K562 (cell line): ENCODE measurements around the gene SLC38A8. TPM values are rescaled to one million over a fixed set of nuclear protein-coding genes. Genes with fewer than 3 reads are reported as not detected.

ENCODE experiments used
- ATAC-seq: fragments of 200-7000 bp; cut with Tn5 transposase; 3 replicates; pipeline ENCODE4 v1.9.1; 2020; ENCODE audit warnings: moderate library complexity
- BruUV-seq: library from RNA; stranded (reverse); fragments of 400-500 nt; replicated peaks from 2 replicates; lab custom pipeline; 2021; lab: Mats Ljungman, UMichigan
- CTCF ChIA-PET: fragments of 300-600 bp; formaldehyde crosslinking; extraction: SDS; loops from one replicate; lab custom pipeline; 2021; ENCODE audit warnings: low intra/inter-chr PET ratio; lab: Yijun Ruan, JAX
- POLR2A ChIA-PET: fragments of 300-600, 350-650 bp; sonication (Branson Sonifier 250); formaldehyde crosslinking; extraction: SDS; loops from one replicate; lab custom pipeline; 2021; ENCODE audit warnings: antibody characterized with exemption, inconsistent platforms; lab: Yijun Ruan, JAX
- DNase-seq, 4 experiments: peaks; one replicate each; pipeline versions ENCODE4 v3.0.0 to v3.0.0-alpha.2; 2011 to 2018; ENCODE audit warnings: low spot score in 3 of 4, mixed read lengths in 3 of 4; ENCODE audit errors: extremely low read depth in 1 of 4
- FAIRE-seq: peaks from 2 replicates; lab custom pipeline; 2011; peaks lifted over from hg19 to GRCh38; lab: Jason Lieb, UNC
- H2AFZ ChIP-seq: 2 replicates; pipeline ENCODE4 v1.6.0; 2011; ENCODE audit warnings: low read depth, low read length, control low read depth, inconsistent platforms
- H3K27ac ChIP-seq: fragments of 200-600 bp; 3 replicates; pipeline ENCODE4 v1.8.0; 2011; ENCODE audit warnings: low read depth, mild to moderate bottlenecking, control low read depth, inconsistent platforms, low read length, moderate library complexity, mixed read lengths; ENCODE audit errors: extremely low read depth
- H3K27me3 ChIP-seq, 2 experiments: fragments of 300-600 bp in 1 of 2; 2 replicates in 1 of 2; 3 replicates in 1 of 2; pipeline versions ENCODE4 v1.6.0 to v1.8.0; 2011; ENCODE audit warnings: inconsistent platforms in 2 of 2, low read length in 2 of 2, mild to moderate bottlenecking in 1 of 2, mixed read lengths in 1 of 2, moderate library complexity in 1 of 2; ENCODE audit not compliant: control insufficient read depth in 2 of 2, insufficient read depth in 2 of 2
- H3K36me3 ChIP-seq: fragments of 300-600 bp; 3 replicates; pipeline ENCODE4 v1.8.0; 2011; ENCODE audit warnings: mild to moderate bottlenecking, low read length, inconsistent platforms; ENCODE audit not compliant: control insufficient read depth, insufficient read depth
- H3K4me1 ChIP-seq, 2 experiments: fragments of 200-600 bp in 1 of 2; replicated peaks in 1 of 2; 2 replicates in 1 of 2; 3 replicates in 1 of 2; pipeline versions ENCODE4 v1.5.1 to v1.8.0; 2011; ENCODE audit warnings: inconsistent platforms in 2 of 2, low read length in 2 of 2, mild to moderate bottlenecking in 1 of 2, mixed read lengths in 1 of 2, moderate library complexity in 1 of 2; ENCODE audit not compliant: control insufficient read depth in 2 of 2, insufficient read depth in 2 of 2
- H3K4me2 ChIP-seq: 2 replicates; pipeline ENCODE4 v1.6.1; 2011; ENCODE audit warnings: low read length, control low read depth, inconsistent platforms, mixed read lengths; ENCODE audit not compliant: insufficient read depth
- H3K4me3 ChIP-seq: fragments of 200-600 bp; sonication (generic), shearing (Covaris generic); 2 replicates; pipeline ENCODE4 v1.5.1; 2016; ENCODE audit warnings: control low read depth, inconsistent platforms
- H3K79me2 ChIP-seq: fragments of 200-600 bp; 3 replicates; pipeline ENCODE4 v1.8.0; 2011; ENCODE audit warnings: low read length, inconsistent platforms; ENCODE audit not compliant: control insufficient read depth, insufficient read depth
- H3K9ac ChIP-seq, 2 experiments: 2 replicates each; pipeline versions ENCODE4 v1.6.0 to v1.6.1; 2011; ENCODE audit warnings: low read depth in 2 of 2, low read length in 2 of 2, control low read depth in 1 of 2, inconsistent platforms in 1 of 2, mild to moderate bottlenecking in 1 of 2, mixed read lengths in 1 of 2; ENCODE audit not compliant: insufficient read depth in 1 of 2
- H3K9me1 ChIP-seq: one replicate; pipeline ENCODE4 v1.6.0; 2011; ENCODE audit warnings: inconsistent platforms, mild to moderate bottlenecking, low read length, moderate library complexity; ENCODE audit not compliant: control insufficient read depth, insufficient read depth
- H3K9me3 ChIP-seq: replicated peaks from 2 replicates; pipeline ENCODE4 v1.5.1; 2011; ENCODE audit warnings: low read depth, low read length, inconsistent platforms; ENCODE audit not compliant: control insufficient read depth, insufficient read depth
- H4K20me1 ChIP-seq: replicated peaks from 2 replicates; pipeline ENCODE4 v1.6.1; 2011; ENCODE audit warnings: low read length, inconsistent platforms, mixed read lengths; ENCODE audit not compliant: control insufficient read depth, insufficient read depth
- FOXA3 ChIP-seq, 2 experiments: fragments of 450-650 bp in 1 of 2; sonication (generic) in 1 of 2; formaldehyde crosslinking; IDR thresholded peaks in 1 of 2; conservative IDR thresholded peaks in 1 of 2; 2 replicates each; pipeline versions ENCODE4 v1.4.0 to v1.8.0; 2020 to 2022; ENCODE audit warnings: mild to moderate bottlenecking in 2 of 2, missing genetic modification reagents in 1 of 2
- KAT7 ChIP-seq: sonication (generic); formaldehyde crosslinking; IDR thresholded peaks from 2 replicates; pipeline ENCODE4 v1.8.0; 2022; ENCODE audit warnings: missing genetic modification reagents, mild to moderate bottlenecking, borderline replicate concordance
- NELFE ChIP-seq: IDR thresholded peaks from 2 replicates; pipeline ENCODE4 v1.6.1; 2011; ENCODE audit warnings: mild to moderate bottlenecking; ENCODE audit not compliant: insufficient read depth, insufficient read length
- POLR2G ChIP-seq: fragments of 200-400 bp; formaldehyde crosslinking; IDR thresholded peaks from 2 replicates; pipeline ENCODE4 v1.6.1; 2017; ENCODE audit warnings: low read depth, mild to moderate bottlenecking, antibody characterized with exemption, low read length, moderate library complexity
- WGBS: fragments of 100-300 bp; shearing (Covaris generic); methylation state at CpG from one replicate; pipeline ENCODE4 v1.1.6; 2016; ENCODE audit warnings: low coverage, mixed read lengths; ENCODE audit not compliant: insufficient coverage; ENCODE audit errors: missing lambda C conversion rate; 5-methylcytosine and 5-hydroxymethylcytosine counted together
- in situ Hi-C: fragments of 300-500 bp; cut with MboI; formaldehyde crosslinking; loops from 4 replicates; pipeline ENCODE4 v1.15.0; 2018; ENCODE audit warnings: inconsistent platforms, mixed read lengths
- intact Hi-C: fragments of 100-400 bp; cut with micrococcal nuclease; formaldehyde crosslinking; loops from 2 replicates; pipeline ENCODE4 v1.14.2; 2022
- polyA plus RNA-seq, 8 experiments: library from polyadenylated mRNA; depleted of rRNA in 4 of 8; stranded (reverse) in 5 of 8; unstranded in 3 of 8; fragments of >200 nt; fragmentation: Nextera tagmentation in 2 of 8; fragmentation: Illumina TruSeq in 1 of 8; extraction: Ambion mirVana in 2 of 8; extraction: Trizol in 1 of 8; gene quantifications; 2 replicates each; pipeline versions ENCODE4 v1.2.1 to v1.2.3, GENCODE V29; 2011 to 2014; ENCODE audit warnings: inconsistent platforms in 1 of 8, missing spikeins in 1 of 8
- total RNA-seq, 7 experiments: library from RNA; depleted of rRNA in 6 of 7; stranded (reverse); fragments of >200 nt in 6 of 7; fragmentation: Illumina TruSeq in 2 of 7; extraction: Trizol in 2 of 7; gene quantifications; 2 replicates each; pipeline versions ENCODE4 v1.2.1 to v1.2.3, GENCODE V29; 2011 to 2021; ENCODE audit warnings: low replicate concordance in 1 of 7

Gene SLC38A8
- total and polyA plus RNA-seq, 9 of the 15 experiments (the other 6 are each of a cell fraction or from before 2014, with no cell fraction given) = 0.28 TPM; not detected in 8

DNA sequence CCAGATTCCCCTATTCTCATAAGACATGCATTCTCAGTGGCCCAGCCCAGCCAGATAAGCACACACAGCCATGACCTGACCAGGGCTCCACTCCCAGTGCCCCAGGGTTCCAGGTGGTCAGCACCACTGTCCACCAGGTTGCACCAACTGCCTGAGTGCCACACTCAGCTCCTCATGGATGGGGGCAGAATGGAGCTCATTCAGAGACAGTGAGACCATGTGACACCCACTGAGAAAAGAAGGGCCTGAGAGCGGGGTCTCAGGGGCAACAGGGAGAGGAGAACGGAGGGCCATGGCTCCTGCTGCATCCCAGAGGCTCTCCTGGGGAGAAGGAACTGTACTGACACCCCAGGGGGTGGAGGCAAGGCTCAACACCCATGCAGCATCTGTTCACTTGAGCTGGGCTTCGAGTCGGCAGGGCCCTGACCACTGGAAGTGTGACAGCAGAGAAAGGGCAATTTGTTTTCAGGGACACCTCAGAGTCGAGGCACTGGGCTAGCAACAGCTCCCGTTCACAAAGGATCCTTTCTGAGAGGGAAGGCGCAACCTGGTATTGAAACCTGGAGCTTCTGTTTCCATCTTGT, 18.7 kb upstream of the SLC38A8 start (continued):
- TF ChIP-seq FOXA3 (CRISPR knock-in tag; conservative IDR thresholded peaks at IDR 0.05 in 1 of 2, IDR thresholded peaks at IDR 0.05 in 1 of 2) (no peak), NELFE (no peak)

DNA sequence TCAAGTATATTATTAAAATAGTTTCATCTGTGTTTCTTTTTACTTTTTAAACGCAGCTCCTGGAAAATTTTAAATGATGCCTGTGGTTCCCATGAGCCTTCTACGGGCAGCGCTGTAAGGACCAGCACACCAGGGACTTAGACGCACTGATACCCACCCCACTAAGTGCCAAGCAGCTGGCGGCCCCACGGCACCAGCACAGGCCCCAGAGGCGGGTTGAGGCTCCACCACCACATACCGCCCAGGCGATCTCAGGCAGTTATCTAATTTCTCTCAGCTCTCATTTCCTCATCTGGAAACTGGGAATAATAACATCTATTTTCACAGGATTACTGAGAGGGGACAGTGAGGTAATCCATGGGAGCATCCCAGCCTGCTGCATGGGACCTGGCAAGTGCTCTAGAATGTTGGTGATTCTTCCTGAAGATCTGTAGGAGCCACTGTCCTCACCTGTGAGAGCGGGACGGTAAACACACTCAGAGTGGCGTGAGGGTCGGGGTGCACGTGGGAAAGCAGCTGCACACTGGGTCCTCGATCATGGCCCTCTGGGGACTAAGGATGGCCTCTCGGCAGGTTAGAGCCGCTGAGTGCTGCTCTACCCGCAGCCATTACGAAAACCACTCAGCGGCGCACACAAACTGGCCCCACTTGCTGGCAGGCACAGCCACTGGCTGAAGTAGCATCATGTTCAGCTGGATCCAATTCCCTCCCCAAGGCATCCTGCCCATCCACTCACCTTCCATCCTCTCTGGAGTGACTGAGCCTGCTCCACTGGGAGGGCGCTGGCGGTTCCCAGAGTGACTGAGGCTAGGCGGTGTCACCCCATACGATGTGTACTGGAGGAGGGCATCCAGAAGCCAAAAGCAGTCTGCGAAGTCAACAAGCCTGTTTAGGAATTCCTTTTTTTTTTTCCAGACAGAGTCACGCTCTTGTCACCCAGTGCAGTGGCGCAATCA, 17.6 kb upstream of the SLC38A8 start:
- no peak overlapping the region for H2AFZ ChIP-seq
- WGBS = 96% methylated on average over 28 of the region's 28 CpGs
- no peaks in the 10 kb centered on the region for H3K27me3 ChIP-seq
- intact Hi-C loops (no loop called here), in situ Hi-C loops (loop anchor here (5.0 to 10.0 kb wide), 3 partner anchors 103 to 425 kb away; no protein-coding TSS in a partner anchor)
- H3K36me3 ChIP-seq = peaks cover 94% of the 10 kb centered on the region
- ATAC-seq = no peak
- peaks cover 8 to 12% of the 10 kb centered on the region in 2 experiments; a peak in 3 of 5 replicates for H3K4me1 ChIP-seq
- H4K20me1 ChIP-seq = 0 out of 2 replicates have a peak, but pooled peaks cover under 1% of the 10 kb centered on the region
- ChIA-PET POLR2A (interaction anchor here (0.6 to 1.5 kb wide), 5 partner anchors 8 to 1702 kb away, joined by 3 to 8 read pairs (median 3); no protein-coding TSS in a partner anchor), CTCF (no interaction called here)
- no peak for FAIRE-seq
- no peaks in the 10 kb centered on the region for H3K79me2 ChIP-seq
- no peaks in the 10 kb centered on the region for H3K9me3 ChIP-seq
- H3K9ac ChIP-seq = peak overlapping the region in 1 of 2 experiments; percentile 40; a peak in 1 of 4 replicates
- 0 out of 2 replicates have a peak, but pooled peaks have one; percentile 32 for TF ChIP-seq POLR2G
- no peak for TF ChIP-seq KAT7
- no peak for DNase-seq
- no peak overlapping the region for H3K27ac ChIP-seq
- H3K9me1 ChIP-seq = peaks cover 4% of the 10 kb centered on the region
- H3K4me3 ChIP-seq = no peak overlapping the region
- H3K4me2 ChIP-seq = no peak overlapping the region
- no TSS peak for BruUV-seq
